Natural killer cell (primary cell): ENCODE results near the gene FRMD4A. TPM values are rescaled to one million over a fixed set of nuclear protein-coding genes. Genes with fewer than 3 reads are reported as not detected.

ENCODE experiments used
- ATAC-seq, 3 donors: fragments of 150-1000 bp in 2 of 3; fragments of 200-7000 bp in 1 of 3; cut with Tn5 transposase; 1 replicate in 1 of 3; 2 replicates in 2 of 3; pipeline ENCODE4 v1.10.0; 2021; ENCODE audit warnings: mild to moderate bottlenecking in 2 of 3, moderate library complexity in 2 of 3
- DNase-seq, 2 donors: peaks; one replicate each; pipeline versions ENCODE4 v3.0.0 to v3.0.0-alpha.2; 2013 to 2021; ENCODE audit warnings: mixed read lengths in 1 of 2
- H3K27ac ChIP-seq: one replicate; pipeline ENCODE4 v1.5.1; 2013; ENCODE audit warnings: mild to moderate bottlenecking, low read length
- H3K27me3 ChIP-seq: one replicate; pipeline ENCODE4 v1.6.1; 2013; ENCODE audit warnings: low read length; ENCODE audit not compliant: control insufficient read depth, insufficient read depth
- H3K36me3 ChIP-seq: one replicate; pipeline ENCODE4 v1.6.1; 2013; ENCODE audit warnings: low read length; ENCODE audit not compliant: control insufficient read depth, insufficient read depth
- H3K4me1 ChIP-seq: one replicate; pipeline ENCODE4 v1.6.1; 2013; ENCODE audit warnings: low read length; ENCODE audit not compliant: control insufficient read depth, insufficient read depth
- H3K4me3 ChIP-seq: one replicate; pipeline ENCODE4 v1.5.1; 2013; ENCODE audit warnings: low read length
- H3K9me3 ChIP-seq: one replicate; pipeline ENCODE4 v1.6.1; 2013; ENCODE audit warnings: low read length; ENCODE audit not compliant: control insufficient read depth, insufficient read depth
- H3K27ac Mint-ChIP-seq, 2 donors: one replicate each; pipeline ENCODE4 v1.8.0; 2022; ENCODE audit warnings: mild to moderate bottlenecking in 2 of 2, mixed read lengths in 2 of 2, moderate library complexity in 1 of 2
- H3K27me3 Mint-ChIP-seq, 2 donors: one replicate each; pipeline ENCODE4 v1.8.0; 2022; ENCODE audit warnings: low read depth in 2 of 2, mixed read lengths in 2 of 2
- H3K36me3 Mint-ChIP-seq: one replicate; pipeline ENCODE4 v1.8.0; 2022; ENCODE audit warnings: mixed read lengths
- H3K4me1 Mint-ChIP-seq, 2 donors: one replicate each; pipeline ENCODE4 v1.8.0; 2022; ENCODE audit warnings: mixed read lengths in 2 of 2
- H3K4me3 Mint-ChIP-seq: one replicate; pipeline ENCODE4 v1.8.0; 2022; ENCODE audit warnings: mild to moderate bottlenecking, moderate library complexity, mixed read lengths
- H3K9me3 Mint-ChIP-seq, 2 donors: one replicate each; pipeline ENCODE4 v1.8.0; 2022; ENCODE audit warnings: mixed read lengths in 2 of 2
- WGBS: methylation state at CpG from one replicate; pipeline ENCODE4 v1.1.7; 2013; ENCODE audit warnings: missing lambda C conversion rate; ENCODE audit not compliant: insufficient coverage; 5-methylcytosine and 5-hydroxymethylcytosine counted together
- intact Hi-C: fragments of 100-400 bp; cut with micrococcal nuclease; formaldehyde crosslinking; loops from one replicate; pipeline ENCODE4 v1.14.2; 2022
- total RNA-seq, 4 donors: library from RNA; stranded (reverse); fragments of 120-200 nt in 1 of 4; gene quantifications; one replicate each; pipeline versions ENCODE4 v1.2.3 to v1.2.4, GENCODE V29; 2013 to 2022
- TF ChIP-seq, protein P1 (sequence below): fragments of 200-600 bp; IDR thresholded peaks from one replicate; pipeline ENCODE4 v1.8.0; 2022; ENCODE audit warnings: antibody characterized with exemption

FRMD4A gene
- total RNA-seq, 3 donors from 2014 or later (not counting 1 experiment from before 2014, with no cell fraction given), result 0.36 to 0.38 TPM; not detected in 1

- no peaks in the 10 kb centered on the region for H3K27me3 ChIP-seq
- no peak overlapping the region for H3K27ac Mint-ChIP-seq
- H3K4me1 Mint-ChIP-seq, result no peaks in the 10 kb centered on the region
- 82% methylated on average over 9 of the region's 9 CpGs for WGBS
- H3K36me3 Mint-ChIP-seq, result no peaks in the 10 kb centered on the region
- ATAC-seq, result no peak
- H3K9me3 ChIP-seq, result no peaks in the 10 kb centered on the region
- no peaks in the 10 kb centered on the region for H3K36me3 ChIP-seq
- peaks cover 10 to 59% of the 10 kb centered on the region in 2 donors for H3K27me3 Mint-ChIP-seq
- no peak for DNase-seq
- H3K4me3 Mint-ChIP-seq, result no peak overlapping the region
- no peak overlapping the region for H3K4me3 ChIP-seq
- H3K27ac ChIP-seq, result no peak overlapping the region
- H3K4me1 ChIP-seq, result no peaks in the 10 kb centered on the region
- intact Hi-C loops, result no loop called here
- TF ChIP-seq, protein P1, sequence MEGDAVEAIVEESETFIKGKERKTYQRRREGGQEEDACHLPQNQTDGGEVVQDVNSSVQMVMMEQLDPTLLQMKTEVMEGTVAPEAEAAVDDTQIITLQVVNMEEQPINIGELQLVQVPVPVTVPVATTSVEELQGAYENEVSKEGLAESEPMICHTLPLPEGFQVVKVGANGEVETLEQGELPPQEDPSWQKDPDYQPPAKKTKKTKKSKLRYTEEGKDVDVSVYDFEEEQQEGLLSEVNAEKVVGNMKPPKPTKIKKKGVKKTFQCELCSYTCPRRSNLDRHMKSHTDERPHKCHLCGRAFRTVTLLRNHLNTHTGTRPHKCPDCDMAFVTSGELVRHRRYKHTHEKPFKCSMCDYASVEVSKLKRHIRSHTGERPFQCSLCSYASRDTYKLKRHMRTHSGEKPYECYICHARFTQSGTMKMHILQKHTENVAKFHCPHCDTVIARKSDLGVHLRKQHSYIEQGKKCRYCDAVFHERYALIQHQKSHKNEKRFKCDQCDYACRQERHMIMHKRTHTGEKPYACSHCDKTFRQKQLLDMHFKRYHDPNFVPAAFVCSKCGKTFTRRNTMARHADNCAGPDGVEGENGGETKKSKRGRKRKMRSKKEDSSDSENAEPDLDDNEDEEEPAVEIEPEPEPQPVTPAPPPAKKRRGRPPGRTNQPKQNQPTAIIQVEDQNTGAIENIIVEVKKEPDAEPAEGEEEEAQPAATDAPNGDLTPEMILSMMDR, result no peak
- no peaks in the 10 kb centered on the region for H3K9me3 Mint-ChIP-seq
Observed at GRCh38 chr10:14247377-14248116, 83.2 kb downstream of the FRMD4A start.

GRCh38 chr10:14244801-14245211, 85.9 kb downstream of the FRMD4A start:
- TF ChIP-seq, protein P1, result no peak
- no peaks in the 10 kb centered on the region for H3K4me1 ChIP-seq
- H3K27me3 ChIP-seq, result no peaks in the 10 kb centered on the region
- Mint-ChIP-seq H3K36me3 (no peaks in the 10 kb centered on the region), H3K27me3 (peaks cover 10 to 53% of the 10 kb centered on the region in 2 donors), H3K27ac (no peak overlapping the region), H3K4me1 (no peaks in the 10 kb centered on the region), H3K9me3 (no peaks in the 10 kb centered on the region), H3K4me3 (no peak overlapping the region)
- ATAC-seq (no peak), DNase-seq (no peak)
- no peaks in the 10 kb centered on the region for H3K9me3 ChIP-seq
- no peak overlapping the region for H3K27ac ChIP-seq
- H3K36me3 ChIP-seq, result no peaks in the 10 kb centered on the region
- 92% methylated on average over 3 of the region's 3 CpGs for WGBS
- intact Hi-C loops, result no loop called here
- no peak overlapping the region for H3K4me3 ChIP-seq

DNA sequence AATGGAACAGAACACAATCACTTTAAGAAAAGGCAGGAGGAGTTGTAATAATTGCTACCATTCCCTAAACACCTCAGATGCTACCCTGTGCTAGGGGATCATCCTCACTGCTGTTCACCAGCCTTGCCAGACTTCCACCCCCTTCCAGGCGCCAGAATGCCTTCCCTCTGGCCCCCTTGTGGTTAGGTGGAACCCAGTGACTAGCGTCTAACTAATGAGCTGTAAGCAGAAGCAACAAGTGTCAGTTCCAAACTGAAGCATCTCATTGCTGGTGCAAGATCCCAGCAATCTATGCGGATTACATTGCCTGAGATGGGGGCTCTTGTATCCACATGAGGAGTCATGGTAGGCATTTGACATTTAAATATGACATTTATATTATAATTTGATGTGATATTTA, 86.6 kb downstream of the FRMD4A start:
- Histone ChIP-seq H3K4me3 (no peak overlapping the region), H3K36me3 (no peaks in the 10 kb centered on the region), H3K27ac (no peak overlapping the region), H3K4me1 (no peaks in the 10 kb centered on the region), H3K27me3 (no peaks in the 10 kb centered on the region), H3K9me3 (no peaks in the 10 kb centered on the region)
- Mint-ChIP-seq H3K9me3 (no peaks in the 10 kb centered on the region), H3K27ac (no peak overlapping the region), H3K4me1 (no peaks in the 10 kb centered on the region), H3K27me3 (peaks cover 12 to 53% of the 10 kb centered on the region in 2 donors), H3K4me3 (no peak overlapping the region), H3K36me3 (no peaks in the 10 kb centered on the region)
- DNase-seq, result no peak
- intact Hi-C loops, result no loop called here
- TF ChIP-seq, protein P1, result no peak
- WGBS, result 42% methylated on average over 3 of the region's 3 CpGs
- no peak for ATAC-seq

DNA sequence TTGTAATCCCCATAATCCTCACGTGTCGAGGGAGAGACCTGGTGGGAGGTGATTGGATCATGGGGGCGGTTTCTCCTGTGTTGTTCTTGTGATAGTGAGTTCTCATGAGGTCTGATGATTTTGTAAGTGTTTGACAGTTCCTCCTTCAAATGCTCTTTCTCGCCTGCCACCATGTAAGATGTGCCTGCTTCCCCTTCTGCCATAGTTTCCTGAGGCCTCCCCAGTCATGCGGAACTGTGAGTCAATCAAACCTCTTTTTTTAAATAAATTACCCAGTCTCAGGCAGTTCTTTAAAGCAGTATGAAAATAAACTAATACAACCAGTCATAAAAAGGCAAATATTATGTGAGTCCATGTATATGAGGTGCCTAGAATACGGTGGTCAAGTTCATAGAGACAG, 87.5 kb downstream of the FRMD4A start:
- 81% methylated on average over 4 of the region's 6 CpGs for WGBS
- Histone ChIP-seq H3K27ac (no peak overlapping the region), H3K9me3 (no peaks in the 10 kb centered on the region), H3K4me3 (no peak overlapping the region), H3K27me3 (no peaks in the 10 kb centered on the region), H3K36me3 (no peaks in the 10 kb centered on the region), H3K4me1 (no peaks in the 10 kb centered on the region)
- no peak for DNase-seq
- H3K36me3 Mint-ChIP-seq, result no peaks in the 10 kb centered on the region
- no peak overlapping the region for H3K27ac Mint-ChIP-seq
- H3K27me3 Mint-ChIP-seq, result peaks cover 15 to 50% of the 10 kb centered on the region in 2 donors
- no peak for ATAC-seq
- TF ChIP-seq, protein P1, result no peak
- H3K4me3 Mint-ChIP-seq, result no peak overlapping the region
- H3K4me1 Mint-ChIP-seq, result no peaks in the 10 kb centered on the region
- no peaks in the 10 kb centered on the region for H3K9me3 Mint-ChIP-seq
- intact Hi-C loops, result no loop called here
